Astrocyte of the spinal cord (primary cell): ENCODE results near the gene HENMT1.
A peak's percentile ranks its signal among the peaks of the same experiment; 100 is the strongest.

Source experiments
- DNase-seq: peaks from one replicate; pipeline ENCODE4 v3.0.0; 2011; ENCODE audit warnings: low read depth, low spot score
- H3K4me3 ChIP-seq: 2 replicates; pipeline ENCODE4 v1.5.1; 2011; ENCODE audit warnings: low read depth, mild to moderate bottlenecking, low read length, moderate library complexity
- in situ Hi-C: cut with HindIII; loops from 2 replicates; pipeline ENCODE4 v1.10.0; 2017; ENCODE audit warnings: low sequenced_read_pairs
- TF ChIP-seq, protein P1 (sequence below): IDR thresholded peaks from 2 replicates; pipeline ENCODE4 v1.5.1; 2012; ENCODE audit warnings: low read depth, mild to moderate bottlenecking, low read length, inconsistent platforms

The HENMT1 gene

DNA sequence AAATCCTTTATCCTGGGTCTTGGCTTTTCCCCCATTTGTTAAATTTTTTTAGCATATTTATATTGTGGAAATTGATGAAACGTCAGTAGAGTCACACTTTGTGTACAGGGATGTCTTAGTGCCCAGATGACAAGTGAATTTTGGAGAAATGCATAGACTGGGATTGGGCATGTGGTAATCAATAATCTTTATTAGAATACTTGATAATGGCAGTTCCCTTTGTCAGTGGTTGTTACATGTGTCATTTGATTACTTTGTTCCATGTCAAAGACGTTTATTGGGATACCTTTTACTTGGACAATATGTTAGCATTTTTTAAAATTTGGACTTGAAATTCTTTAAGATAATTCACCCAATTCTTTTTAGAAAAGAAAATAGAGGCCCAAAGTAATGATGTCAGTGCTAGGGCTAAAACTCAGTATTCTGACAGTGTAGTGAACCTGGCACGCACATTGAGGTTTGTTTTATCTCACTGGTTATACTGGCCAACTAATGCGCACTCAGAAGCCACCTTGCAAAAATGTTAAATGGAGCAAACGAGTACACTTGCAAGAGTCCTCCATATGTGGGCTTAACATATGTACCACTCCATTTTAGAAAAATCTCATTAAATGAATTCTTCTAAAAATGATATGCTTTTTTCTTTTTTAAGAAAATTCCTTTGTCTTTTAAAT is 40.4 kb upstream of the HENMT1 start:
- no peak for DNase-seq
- in situ Hi-C loops, result no loop called here
- TF ChIP-seq, protein P1, sequence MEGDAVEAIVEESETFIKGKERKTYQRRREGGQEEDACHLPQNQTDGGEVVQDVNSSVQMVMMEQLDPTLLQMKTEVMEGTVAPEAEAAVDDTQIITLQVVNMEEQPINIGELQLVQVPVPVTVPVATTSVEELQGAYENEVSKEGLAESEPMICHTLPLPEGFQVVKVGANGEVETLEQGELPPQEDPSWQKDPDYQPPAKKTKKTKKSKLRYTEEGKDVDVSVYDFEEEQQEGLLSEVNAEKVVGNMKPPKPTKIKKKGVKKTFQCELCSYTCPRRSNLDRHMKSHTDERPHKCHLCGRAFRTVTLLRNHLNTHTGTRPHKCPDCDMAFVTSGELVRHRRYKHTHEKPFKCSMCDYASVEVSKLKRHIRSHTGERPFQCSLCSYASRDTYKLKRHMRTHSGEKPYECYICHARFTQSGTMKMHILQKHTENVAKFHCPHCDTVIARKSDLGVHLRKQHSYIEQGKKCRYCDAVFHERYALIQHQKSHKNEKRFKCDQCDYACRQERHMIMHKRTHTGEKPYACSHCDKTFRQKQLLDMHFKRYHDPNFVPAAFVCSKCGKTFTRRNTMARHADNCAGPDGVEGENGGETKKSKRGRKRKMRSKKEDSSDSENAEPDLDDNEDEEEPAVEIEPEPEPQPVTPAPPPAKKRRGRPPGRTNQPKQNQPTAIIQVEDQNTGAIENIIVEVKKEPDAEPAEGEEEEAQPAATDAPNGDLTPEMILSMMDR, result no peak
- H3K4me3 ChIP-seq, result no peak overlapping the region

DNA sequence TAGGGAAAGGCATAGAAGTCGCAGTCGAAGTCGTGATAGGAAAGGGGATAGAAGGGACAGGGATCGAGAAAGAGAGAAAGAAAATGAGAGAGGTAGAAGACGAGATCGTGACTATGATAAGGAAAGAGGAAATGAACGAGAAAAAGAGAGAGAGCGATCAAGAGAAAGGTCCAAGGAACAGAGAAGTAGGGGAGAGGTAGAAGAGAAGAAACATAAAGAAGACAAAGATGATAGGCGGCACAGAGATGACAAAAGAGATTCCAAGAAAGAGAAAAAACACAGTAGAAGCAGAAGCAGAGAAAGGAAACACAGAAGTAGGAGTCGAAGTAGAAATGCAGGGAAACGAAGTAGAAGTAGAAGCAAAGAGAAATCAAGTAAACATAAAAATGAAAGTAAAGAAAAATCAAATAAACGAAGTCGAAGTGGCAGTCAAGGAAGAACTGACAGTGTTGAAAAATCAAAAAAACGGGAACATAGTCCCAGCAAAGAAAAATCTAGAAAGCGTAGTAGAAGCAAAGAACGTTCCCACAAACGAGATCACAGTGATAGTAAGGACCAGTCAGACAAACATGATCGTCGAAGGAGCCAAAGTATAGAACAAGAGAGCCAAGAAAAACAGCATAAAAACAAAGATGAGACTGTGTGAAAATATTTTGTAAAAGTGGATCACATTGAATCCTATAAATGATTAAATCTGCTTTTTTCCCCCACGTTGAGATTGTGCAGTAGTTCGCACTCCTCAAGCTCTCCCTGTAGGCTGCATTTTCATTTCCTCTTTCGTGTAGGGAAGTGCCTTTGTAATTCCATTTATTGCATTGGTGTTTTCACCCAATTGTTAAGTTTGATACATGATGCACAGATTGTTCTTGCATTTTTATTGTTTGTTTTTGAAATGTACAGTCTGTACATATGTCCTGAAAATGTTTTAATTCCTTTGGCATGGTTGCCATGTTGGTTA is 38.8 kb upstream of the HENMT1 start:
- no peak for DNase-seq

DNA sequence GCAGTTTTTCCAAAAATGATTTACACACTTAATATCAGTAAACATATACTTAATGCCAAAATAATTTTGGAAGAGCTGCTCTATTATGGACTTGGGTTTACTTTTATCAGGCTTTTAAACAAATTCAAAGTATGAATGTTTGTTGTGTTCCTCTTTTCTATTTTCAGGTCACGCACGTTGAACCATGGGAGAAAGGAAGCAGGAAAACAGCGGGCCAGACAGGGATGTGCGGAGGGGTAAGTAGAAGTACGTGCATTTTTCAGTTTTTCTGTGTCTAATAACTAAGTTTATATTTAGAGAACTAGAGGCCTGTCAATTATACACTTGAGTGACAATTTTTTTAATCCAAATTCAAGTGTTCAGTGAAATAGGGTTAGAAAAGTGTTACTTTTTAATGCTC is 34.6 kb upstream of the HENMT1 start:
- no peak for DNase-seq
- in situ Hi-C loops, result no loop called here
- no peak overlapping the region for H3K4me3 ChIP-seq
- TF ChIP-seq, protein P1, result no peak

More for the DNA sequence above, 38.8 kb upstream of the HENMT1 start:
- H3K4me3 ChIP-seq, result no peak overlapping the region
- in situ Hi-C loops, result no loop called here
- TF ChIP-seq, protein P1, result no peak

DNA sequence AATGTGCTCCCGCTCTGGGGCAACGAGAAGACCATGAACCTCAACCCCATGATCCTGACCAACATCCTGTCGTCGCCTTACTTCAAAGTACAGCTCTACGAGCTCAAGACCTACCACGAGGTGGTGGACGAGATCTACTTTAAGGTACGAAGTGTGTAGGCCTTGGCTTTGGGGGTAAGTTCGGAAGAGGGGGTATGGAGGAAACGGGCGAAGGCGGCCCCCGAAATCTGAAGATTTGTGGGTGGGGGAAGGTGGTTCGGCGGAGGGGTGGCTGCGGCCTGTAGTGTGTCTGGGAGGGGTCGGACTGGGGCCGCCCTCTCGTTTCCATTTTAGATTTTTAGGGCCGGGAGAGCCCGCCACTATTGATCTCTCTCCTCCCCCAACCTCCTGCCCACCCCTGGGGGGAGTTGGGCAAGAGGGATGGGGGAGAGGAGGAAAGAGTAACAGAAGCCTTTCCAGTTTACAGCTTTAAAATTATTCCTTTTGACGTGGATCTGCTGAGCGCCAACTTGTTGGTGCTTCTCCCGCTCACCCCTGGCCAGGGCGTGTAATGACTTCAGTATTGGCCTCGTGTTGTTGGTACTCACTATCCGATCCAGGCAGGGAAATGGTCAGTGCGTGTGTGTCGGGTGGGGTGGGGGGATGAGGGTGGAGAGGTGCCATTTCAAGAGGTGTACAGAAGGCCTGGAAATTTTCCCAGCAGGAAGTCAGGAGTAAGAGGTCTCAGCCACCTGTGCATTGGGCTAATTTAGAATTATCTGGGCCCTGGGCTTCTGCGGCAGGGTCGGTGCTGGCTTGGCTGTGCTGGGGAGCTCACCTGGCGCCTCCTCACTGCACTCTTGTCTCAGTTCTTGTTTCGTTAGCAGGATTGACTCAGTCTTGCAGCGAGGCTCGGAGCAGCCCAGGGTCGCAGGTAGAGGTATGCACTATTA is 32.1 kb upstream of the HENMT1 start:
- TF ChIP-seq, protein P1, result peak; percentile 25
- in situ Hi-C loops, result no loop called here
- peak; percentile 75 for DNase-seq
- peak overlapping the region; percentile 67 for H3K4me3 ChIP-seq

DNA sequence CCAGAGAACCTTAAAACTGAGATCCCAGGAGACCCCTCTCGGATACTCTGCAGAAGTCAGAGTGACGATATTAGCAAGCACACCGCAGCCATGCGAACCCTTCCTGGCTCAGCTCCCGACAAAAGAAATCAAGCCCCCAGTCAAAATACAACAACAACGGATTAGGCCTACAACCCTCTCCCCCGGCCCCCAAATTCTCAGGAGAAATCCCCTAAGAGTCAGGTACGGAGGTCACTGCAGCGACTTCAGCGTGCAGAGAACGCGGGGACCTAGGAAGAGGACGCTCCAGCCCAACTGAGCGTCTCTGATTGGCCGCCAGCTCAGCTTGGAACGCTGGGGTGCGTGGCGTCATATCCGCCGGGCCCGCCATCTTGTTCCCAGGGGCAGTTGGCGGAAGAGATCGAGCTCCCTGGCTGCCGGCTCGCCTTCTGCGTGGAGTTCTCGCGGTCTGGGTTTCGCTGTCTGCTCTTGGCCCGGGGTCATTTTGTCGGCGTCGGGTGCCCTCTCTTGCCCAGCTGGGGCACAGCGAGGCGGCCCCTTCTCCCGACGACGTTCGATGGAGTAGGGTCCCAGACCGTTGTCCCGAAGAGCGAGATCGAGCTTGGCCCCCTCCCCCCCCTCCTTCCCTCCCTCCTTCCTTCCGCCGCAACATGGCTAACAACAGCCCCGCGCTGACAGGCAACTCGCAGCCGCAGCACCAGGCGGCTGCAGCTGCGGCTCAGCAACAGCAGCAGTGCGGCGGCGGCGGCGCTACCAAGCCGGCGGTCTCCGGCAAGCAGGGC is 31.2 kb upstream of the HENMT1 start, which contains the start of gene PRPF38B:
PRPF38B (plus strand) TSS at position 369 of the 782 bp plus-strand sequence; CDS start at position 651, 282 bp downstream.
- in situ Hi-C loops, result no loop called here
- TF ChIP-seq, protein P1, result no peak
- DNase-seq, result peak; percentile 94
- H3K4me3 ChIP-seq, result peak within 1 kb of the TSS; percentile 67
